NT2/D1 (cell line): ENCODE results near the gene KRTAP5-1.

Experiments used
- DNase-seq: peaks from one replicate; pipeline ENCODE4 v3.0.0-alpha.2; 2011; ENCODE audit warnings: low read depth, low spot score
- H3K27me3 ChIP-seq: 2 replicates; pipeline ENCODE4 v1.6.0; 2011; ENCODE audit warnings: mild to moderate bottlenecking; ENCODE audit not compliant: insufficient read length, insufficient read depth
- H3K36me3 ChIP-seq: 2 replicates; pipeline ENCODE4 v1.6.1; 2011; ENCODE audit warnings: mild to moderate bottlenecking, low read length, mixed read lengths; ENCODE audit not compliant: insufficient read depth, insufficient read length
- H3K4me1 ChIP-seq: 2 replicates; pipeline ENCODE4 v1.5.1; 2011; ENCODE audit not compliant: insufficient read depth, insufficient read length
- H3K4me3 ChIP-seq: 2 replicates; pipeline ENCODE4 v1.5.1; 2011; ENCODE audit warnings: low read depth; ENCODE audit not compliant: insufficient read length
- H3K9ac ChIP-seq: 2 replicates; pipeline ENCODE4 v1.6.0; 2011; ENCODE audit warnings: low read depth; ENCODE audit not compliant: insufficient read length
- H3K9me3 ChIP-seq: 2 replicates; pipeline ENCODE4 v1.5.1; 2011; ENCODE audit warnings: mild to moderate bottlenecking, low read length; ENCODE audit not compliant: insufficient read depth
- SUZ12 ChIP-seq: IDR thresholded peaks from 2 replicates; pipeline ENCODE4 v1.6.1; 2011; ENCODE audit not compliant: insufficient read length, insufficient read depth; ENCODE audit errors: extremely low read depth
- YY1 ChIP-seq: IDR thresholded peaks from 2 replicates; pipeline ENCODE4 v1.6.1; 2011; ENCODE audit not compliant: insufficient read length, insufficient read depth
- ZNF274 ChIP-seq: IDR thresholded peaks from 2 replicates; pipeline ENCODE4 v1.6.1; 2011; ENCODE audit warnings: mild to moderate bottlenecking, low read depth, low read length

KRTAP5-1 gene

DNA sequence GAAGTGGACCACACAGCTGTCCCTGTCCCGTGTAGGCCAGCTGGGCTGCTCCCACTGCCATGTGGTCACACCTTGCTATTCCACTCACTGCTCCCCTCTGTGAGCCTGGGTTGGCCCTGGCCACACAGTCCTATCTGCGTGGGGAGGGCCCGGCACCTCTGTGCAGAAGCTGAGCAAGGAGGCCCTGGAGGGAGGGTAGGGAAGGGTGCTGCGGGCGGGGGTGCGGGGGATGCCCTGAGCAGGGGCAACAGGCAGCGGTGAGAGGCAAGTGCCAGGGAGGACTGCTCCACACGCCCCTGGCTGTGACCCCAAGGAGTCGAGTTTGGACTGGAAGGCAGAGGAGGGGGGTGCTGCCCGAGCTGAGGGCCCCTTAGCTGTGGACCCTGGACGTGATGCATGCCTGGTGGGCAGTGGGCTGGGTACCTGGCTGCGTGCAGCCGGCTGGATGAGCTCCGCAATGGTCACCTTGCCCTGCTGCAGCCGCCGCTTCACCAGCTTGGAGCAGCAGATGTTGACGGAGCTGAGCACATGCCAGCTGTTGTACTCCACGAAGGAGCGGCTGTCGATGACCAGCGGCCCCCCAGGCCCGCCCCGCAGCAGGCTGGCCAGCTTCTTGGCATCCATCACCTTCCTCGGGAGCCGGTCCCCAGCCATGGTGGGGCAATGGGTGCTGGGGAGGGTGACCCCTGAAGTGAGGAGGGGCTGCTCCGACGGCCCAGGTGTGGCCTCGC, 19.7 kb downstream of the KRTAP5-1 start:
- Histone ChIP-seq H3K9ac (peak overlapping the region; percentile 50), H3K4me1 (peaks cover 64% of the 10 kb centered on the region), H3K9me3 (no peaks in the 10 kb centered on the region), H3K36me3 (peaks cover 56% of the 10 kb centered on the region), H3K27me3 (peaks cover 12% of the 10 kb centered on the region), H3K4me3 (no peak overlapping the region)
- no peak for TF ChIP-seq SUZ12
- TF ChIP-seq ZNF274 = no peak
- no peak for TF ChIP-seq YY1
- DNase-seq = no peak

DNA sequence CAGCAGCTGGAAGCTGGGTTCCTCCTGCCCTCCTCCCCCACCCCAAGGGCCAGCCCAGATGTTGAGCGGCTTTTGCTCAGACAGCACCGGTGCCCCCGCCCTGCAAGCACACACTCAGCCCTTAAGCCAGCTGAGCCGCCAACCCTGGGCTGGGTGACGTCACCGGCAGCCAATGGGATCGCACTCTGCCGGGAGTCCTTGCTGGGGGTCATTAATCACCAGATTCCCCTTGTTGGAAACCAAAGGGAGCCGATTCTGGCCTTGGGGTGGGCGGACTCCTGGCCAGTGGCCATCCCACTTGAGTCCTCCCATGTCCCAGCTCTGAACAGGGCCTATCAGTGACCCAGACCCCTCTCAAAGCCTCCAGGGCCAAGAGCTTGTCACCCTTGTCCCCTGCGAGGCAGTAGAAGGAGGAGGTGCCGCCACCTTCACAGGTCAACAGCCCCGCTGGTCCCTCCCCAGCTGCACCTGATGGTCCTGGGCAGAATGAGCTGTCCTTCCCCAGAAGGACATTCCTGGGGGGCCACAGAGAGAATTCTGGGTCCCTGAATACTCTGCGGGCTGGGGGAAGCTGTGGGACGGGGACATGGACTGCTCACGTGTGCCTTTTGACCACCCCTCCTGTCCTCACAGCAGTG, 20.4 kb downstream of the KRTAP5-1 start:
- no peaks in the 10 kb centered on the region for H3K9me3 ChIP-seq
- H3K4me1 ChIP-seq = peaks cover 59% of the 10 kb centered on the region
- no peak for TF ChIP-seq SUZ12
- no peak for TF ChIP-seq YY1
- no peak for TF ChIP-seq ZNF274
- peaks cover 7% of the 10 kb centered on the region for H3K27me3 ChIP-seq
- DNase-seq = peak; percentile 61
- peaks cover 63% of the 10 kb centered on the region for H3K36me3 ChIP-seq
- H3K4me3 ChIP-seq = no peak overlapping the region
- H3K9ac ChIP-seq = no peak overlapping the region

DNA sequence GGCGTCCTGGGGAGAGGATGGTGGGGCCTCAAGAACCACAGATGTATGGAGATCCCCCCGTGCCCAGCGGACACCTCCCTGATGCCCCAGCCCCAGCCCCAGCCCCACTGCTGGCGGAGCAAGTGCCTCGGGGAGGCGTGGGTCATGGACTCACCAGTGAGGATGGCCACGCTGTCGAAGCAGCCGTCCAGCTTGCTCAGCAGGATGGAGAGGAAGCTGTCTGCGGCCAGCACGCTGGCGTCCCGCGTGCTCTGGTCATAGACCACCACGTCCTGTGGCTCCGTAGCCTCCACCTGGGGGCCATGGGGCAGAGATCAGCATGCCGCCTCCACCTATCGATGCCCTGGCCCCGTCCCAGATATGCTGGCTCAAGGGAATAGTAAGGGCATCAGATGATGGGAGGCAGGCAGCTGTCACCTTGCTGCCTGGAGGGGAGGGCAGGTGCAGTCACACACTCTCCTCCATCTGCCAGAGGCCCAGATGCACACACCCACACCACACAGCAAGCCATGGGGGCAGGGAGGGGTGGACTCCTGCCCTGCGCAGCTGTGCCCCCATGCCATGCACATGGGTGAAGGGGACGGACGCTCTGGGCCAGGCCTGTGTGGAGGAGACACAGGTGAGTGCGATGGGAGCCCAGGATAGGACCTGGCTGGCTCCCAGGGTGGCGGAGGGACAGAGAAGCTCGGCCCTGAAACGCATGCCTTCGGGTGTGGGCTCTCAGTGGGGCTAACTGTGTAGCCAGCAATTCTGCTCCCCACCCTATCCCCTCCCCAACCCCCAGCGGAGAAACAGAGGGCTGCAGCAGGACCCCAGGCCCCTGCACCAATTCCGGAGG, 21.2 kb downstream of the KRTAP5-1 start:
- no peak overlapping the region for H3K4me3 ChIP-seq
- no peak for TF ChIP-seq SUZ12
- no peak for TF ChIP-seq YY1
- no peak for TF ChIP-seq ZNF274

DNA sequence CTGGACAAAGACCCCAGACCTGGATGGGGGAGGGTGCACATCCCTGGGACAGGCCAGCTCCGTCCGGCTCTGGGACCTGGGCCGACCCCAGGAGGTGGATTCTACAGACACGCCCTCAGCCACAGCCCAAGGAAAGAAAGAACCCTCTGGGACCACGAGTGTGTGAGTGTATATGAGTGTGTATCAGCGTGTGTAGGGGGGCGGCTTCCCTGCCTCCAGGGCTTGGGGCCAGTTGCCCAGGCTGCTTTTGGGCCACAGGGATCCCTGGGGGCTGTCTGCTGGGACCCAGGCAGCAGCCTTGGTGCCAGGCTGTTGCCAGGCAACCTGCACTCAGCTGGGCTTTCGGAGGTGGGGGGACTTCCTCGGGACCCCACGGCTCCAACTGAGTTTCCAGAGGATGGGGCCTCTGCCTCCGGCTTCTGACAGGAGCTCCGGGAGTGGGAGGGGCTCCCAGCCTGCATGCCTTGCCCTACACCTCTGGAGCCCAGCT, 21.9 kb downstream of the KRTAP5-1 start:
- Histone ChIP-seq H3K4me1 (peaks cover 57% of the 10 kb centered on the region), H3K27me3 (peaks cover 5% of the 10 kb centered on the region), H3K9ac (peak overlapping the region; percentile 32), H3K36me3 (peaks cover 65% of the 10 kb centered on the region), H3K4me3 (no peak overlapping the region), H3K9me3 (no peaks in the 10 kb centered on the region)
- no peak for DNase-seq
- TF ChIP-seq SUZ12 (no peak), ZNF274 (no peak), YY1 (no peak)

More for the DNA sequence above, 21.2 kb downstream of the KRTAP5-1 start:
- Histone ChIP-seq H3K9me3 (no peaks in the 10 kb centered on the region), H3K27me3 (peaks cover 5% of the 10 kb centered on the region), H3K9ac (peak overlapping the region; percentile 43), H3K36me3 (peaks cover 64% of the 10 kb centered on the region), H3K4me1 (peaks cover 60% of the 10 kb centered on the region)
- DNase-seq = no peak

DNA sequence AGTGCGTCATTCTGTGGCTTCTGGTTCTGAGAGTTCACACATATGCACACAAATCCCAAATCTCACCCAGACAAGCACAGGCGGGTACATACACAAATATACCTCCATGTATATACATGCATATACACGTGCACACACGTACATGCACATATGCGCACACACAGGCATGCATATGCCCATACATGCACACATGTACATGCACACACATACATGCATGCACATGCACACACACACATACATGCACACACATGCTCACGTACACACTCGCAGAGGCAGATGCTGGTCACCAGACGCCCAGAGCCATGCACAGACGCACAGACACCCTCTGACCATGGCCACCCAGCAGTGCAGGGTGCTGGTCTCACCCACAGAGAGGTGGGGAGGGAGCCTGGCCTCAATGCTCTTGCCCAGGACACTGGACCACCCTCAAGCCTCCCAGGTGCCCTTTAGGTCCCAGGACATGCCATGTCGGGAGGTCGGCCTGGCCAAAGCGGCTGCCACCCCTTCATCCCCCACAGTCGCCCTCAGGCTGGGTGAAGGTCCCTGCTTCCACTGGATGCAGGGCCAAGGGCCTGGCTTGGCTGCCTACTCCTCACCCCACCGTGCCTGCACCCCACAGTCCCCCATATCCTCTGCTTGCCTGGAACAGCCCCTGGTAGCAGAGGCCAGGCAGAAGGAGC, 22.5 kb downstream of the KRTAP5-1 start:
- Histone ChIP-seq H3K36me3 (peaks cover 68% of the 10 kb centered on the region), H3K27me3 (peaks cover 5% of the 10 kb centered on the region), H3K9ac (no peak overlapping the region), H3K4me3 (no peak overlapping the region), H3K9me3 (no peaks in the 10 kb centered on the region), H3K4me1 (peaks cover 55% of the 10 kb centered on the region)
- DNase-seq = no peak
- TF ChIP-seq SUZ12 = no peak
- no peak for TF ChIP-seq ZNF274
- no peak for TF ChIP-seq YY1

DNA sequence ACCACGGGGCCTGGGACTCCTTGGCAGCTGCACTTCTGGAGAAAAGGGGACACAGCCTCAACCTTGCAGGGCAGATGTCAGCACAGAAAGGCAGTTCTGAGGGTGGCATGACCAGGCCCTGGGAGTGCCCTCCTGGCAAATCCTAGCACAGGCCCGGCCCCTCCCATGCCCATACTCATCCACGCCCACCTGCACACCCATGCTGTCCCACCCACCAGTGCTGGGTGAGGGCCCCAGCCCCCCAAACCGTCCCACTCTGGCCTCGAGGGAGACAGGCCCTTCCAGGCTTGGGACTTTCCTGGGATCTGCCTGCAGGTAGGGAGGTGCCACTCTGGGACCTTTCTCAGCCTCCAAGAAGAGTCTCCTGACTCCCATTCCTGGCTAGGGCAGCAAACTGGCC, 23.1 kb downstream of the KRTAP5-1 start:
- peaks cover 55% of the 10 kb centered on the region for H3K4me1 ChIP-seq
- H3K9ac ChIP-seq = no peak overlapping the region
- TF ChIP-seq YY1 = no peak
- TF ChIP-seq ZNF274 = no peak
- H3K27me3 ChIP-seq = peaks cover 5% of the 10 kb centered on the region
- H3K36me3 ChIP-seq = peaks cover 74% of the 10 kb centered on the region
- H3K4me3 ChIP-seq = no peak overlapping the region
- H3K9me3 ChIP-seq = no peaks in the 10 kb centered on the region
- no peak for DNase-seq
